A549 (cell line): Measurements from ENCODE around the gene ZBTB46.

Source experiments
- CHD2 ChIP-seq: fragments of 150-350 bp; IDR thresholded peaks from 2 replicates; pipeline ENCODE4 v1.6.1; 2014; ENCODE audit warnings: low read length; ENCODE audit not compliant: partially characterized antibody
- EHMT2 ChIP-seq: fragments of 200-600 bp; sonication (generic); IDR thresholded peaks from 2 replicates; pipeline ENCODE4 v1.6.1; 2016; ENCODE audit warnings: antibody characterized with exemption, low read depth, mild to moderate bottlenecking, moderate library complexity
- EP300 ChIP-seq, 2 experiments: fragments of >200 bp; sonication (Bioruptor Twin); formaldehyde crosslinking; IDR thresholded peaks; 2 replicates in 1 of 2; 3 replicates in 1 of 2; pipeline ENCODE4 v1.6.1; 2016 to 2017
- JUNB ChIP-seq: fragments of >200 bp; sonication (Bioruptor Twin); formaldehyde crosslinking; IDR thresholded peaks from 2 replicates; pipeline ENCODE4 v1.6.1; 2016
- NPAS2 ChIP-seq: fragments of 250-450 bp; sonication (Bioruptor Pico); IDR thresholded peaks from 2 replicates; pipeline ENCODE4 v1.8.0; 2022; ENCODE audit warnings: mild to moderate bottlenecking, moderate library complexity, borderline replicate concordance
- POLR2A ChIP-seq: IDR thresholded peaks from 2 replicates; pipeline ENCODE4 v1.6.1; 2012; ENCODE audit warnings: mild to moderate bottlenecking, low read length
- POLR2AphosphoS2 ChIP-seq: conservative IDR thresholded peaks from 2 replicates; pipeline ENCODE4 v1.6.1; 2012; ENCODE audit warnings: low read length, improper control_type of control experiment, inconsistent platforms
- RAD21 ChIP-seq, 2 experiments: fragments of >200 bp in 1 of 2; sonication (Bioruptor Twin) in 1 of 2; formaldehyde crosslinking in 1 of 2; IDR thresholded peaks in 1 of 2; conservative IDR thresholded peaks in 1 of 2; 2 replicates in 1 of 2; 3 replicates in 1 of 2; pipeline ENCODE4 v1.6.1; 2012 to 2018; ENCODE audit warnings: inconsistent platforms in 1 of 2
- RNF2 ChIP-seq: fragments of 200-600 bp; sonication (generic); IDR thresholded peaks from 2 replicates; pipeline ENCODE4 v1.6.1; 2016; ENCODE audit warnings: low read depth, mild to moderate bottlenecking, antibody characterized with exemption, moderate library complexity, borderline replicate concordance
- SMC3 ChIP-seq: fragments of >200 bp; sonication (Bioruptor Twin); formaldehyde crosslinking; IDR thresholded peaks from 3 replicates; pipeline ENCODE4 v1.6.1; 2018; ENCODE audit warnings: inconsistent platforms
- TF ChIP-seq, protein P1 (sequence below): fragments of >200 bp; sonication (Bioruptor Twin); formaldehyde crosslinking; IDR thresholded peaks from 3 replicates; pipeline ENCODE4 v1.5.1; 2016
- TF ChIP-seq, protein P2 (sequence below): fragments of 150-350 bp; IDR thresholded peaks from 2 replicates; pipeline ENCODE4 v1.6.1; 2014; ENCODE audit warnings: low read depth, mild to moderate bottlenecking, low read length
- TF ChIP-seq, protein P3 (sequence below): fragments of 450-650 bp; IDR thresholded peaks from 2 replicates; pipeline ENCODE4 v1.6.1; 2014; ENCODE audit warnings: antibody characterized with exemption
- TF ChIP-seq, protein P4 (sequence below): fragments of 200-600 bp; sonication (generic); IDR thresholded peaks from 2 replicates; pipeline ENCODE4 v1.6.1; 2016; ENCODE audit warnings: antibody characterized with exemption, mild to moderate bottlenecking, moderate library complexity

DNA sequence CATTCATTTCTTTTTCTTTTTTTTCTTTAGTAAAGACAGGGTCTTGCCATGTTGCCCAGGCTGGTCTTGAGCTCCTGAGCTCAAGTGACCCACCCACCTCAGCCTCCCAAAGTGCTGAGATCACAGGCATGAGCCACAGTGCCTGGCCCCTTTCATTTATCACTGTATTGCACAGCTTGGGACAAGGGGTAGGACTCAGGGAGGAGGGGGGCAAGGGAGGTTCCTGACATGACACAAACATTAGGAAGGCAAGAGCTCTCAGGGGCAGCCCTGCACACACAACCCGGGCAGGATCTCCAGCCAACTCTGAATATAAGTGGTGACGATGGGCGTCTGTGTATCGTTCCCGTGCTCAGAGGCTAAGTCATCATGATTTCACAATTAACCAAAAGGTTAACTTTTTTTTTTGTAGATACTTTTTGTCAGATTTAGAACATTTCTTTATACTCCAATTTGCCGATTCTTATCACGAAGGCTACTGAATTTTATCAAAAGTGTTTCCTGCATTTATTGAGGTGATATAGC is 71.6 kb downstream of the ZBTB46 start:
- TF ChIP-seq RAD21 (conservative IDR thresholded peaks at IDR 0.05 in 1 of 2, IDR thresholded peaks at IDR 0.05 in 1 of 2): no peak
- TF ChIP-seq, protein P1, sequence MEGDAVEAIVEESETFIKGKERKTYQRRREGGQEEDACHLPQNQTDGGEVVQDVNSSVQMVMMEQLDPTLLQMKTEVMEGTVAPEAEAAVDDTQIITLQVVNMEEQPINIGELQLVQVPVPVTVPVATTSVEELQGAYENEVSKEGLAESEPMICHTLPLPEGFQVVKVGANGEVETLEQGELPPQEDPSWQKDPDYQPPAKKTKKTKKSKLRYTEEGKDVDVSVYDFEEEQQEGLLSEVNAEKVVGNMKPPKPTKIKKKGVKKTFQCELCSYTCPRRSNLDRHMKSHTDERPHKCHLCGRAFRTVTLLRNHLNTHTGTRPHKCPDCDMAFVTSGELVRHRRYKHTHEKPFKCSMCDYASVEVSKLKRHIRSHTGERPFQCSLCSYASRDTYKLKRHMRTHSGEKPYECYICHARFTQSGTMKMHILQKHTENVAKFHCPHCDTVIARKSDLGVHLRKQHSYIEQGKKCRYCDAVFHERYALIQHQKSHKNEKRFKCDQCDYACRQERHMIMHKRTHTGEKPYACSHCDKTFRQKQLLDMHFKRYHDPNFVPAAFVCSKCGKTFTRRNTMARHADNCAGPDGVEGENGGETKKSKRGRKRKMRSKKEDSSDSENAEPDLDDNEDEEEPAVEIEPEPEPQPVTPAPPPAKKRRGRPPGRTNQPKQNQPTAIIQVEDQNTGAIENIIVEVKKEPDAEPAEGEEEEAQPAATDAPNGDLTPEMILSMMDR: no peak
- no peak for TF ChIP-seq SMC3
- TF ChIP-seq, protein P2, sequence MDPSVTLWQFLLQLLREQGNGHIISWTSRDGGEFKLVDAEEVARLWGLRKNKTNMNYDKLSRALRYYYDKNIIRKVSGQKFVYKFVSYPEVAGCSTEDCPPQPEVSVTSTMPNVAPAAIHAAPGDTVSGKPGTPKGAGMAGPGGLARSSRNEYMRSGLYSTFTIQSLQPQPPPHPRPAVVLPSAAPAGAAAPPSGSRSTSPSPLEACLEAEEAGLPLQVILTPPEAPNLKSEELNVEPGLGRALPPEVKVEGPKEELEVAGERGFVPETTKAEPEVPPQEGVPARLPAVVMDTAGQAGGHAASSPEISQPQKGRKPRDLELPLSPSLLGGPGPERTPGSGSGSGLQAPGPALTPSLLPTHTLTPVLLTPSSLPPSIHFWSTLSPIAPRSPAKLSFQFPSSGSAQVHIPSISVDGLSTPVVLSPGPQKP: no peak
- no peak for TF ChIP-seq CHD2
- TF ChIP-seq, protein P3, sequence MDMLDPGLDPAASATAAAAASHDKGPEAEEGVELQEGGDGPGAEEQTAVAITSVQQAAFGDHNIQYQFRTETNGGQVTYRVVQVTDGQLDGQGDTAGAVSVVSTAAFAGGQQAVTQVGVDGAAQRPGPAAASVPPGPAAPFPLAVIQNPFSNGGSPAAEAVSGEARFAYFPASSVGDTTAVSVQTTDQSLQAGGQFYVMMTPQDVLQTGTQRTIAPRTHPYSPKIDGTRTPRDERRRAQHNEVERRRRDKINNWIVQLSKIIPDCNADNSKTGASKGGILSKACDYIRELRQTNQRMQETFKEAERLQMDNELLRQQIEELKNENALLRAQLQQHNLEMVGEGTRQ: no peak
- TF ChIP-seq, protein P4, sequence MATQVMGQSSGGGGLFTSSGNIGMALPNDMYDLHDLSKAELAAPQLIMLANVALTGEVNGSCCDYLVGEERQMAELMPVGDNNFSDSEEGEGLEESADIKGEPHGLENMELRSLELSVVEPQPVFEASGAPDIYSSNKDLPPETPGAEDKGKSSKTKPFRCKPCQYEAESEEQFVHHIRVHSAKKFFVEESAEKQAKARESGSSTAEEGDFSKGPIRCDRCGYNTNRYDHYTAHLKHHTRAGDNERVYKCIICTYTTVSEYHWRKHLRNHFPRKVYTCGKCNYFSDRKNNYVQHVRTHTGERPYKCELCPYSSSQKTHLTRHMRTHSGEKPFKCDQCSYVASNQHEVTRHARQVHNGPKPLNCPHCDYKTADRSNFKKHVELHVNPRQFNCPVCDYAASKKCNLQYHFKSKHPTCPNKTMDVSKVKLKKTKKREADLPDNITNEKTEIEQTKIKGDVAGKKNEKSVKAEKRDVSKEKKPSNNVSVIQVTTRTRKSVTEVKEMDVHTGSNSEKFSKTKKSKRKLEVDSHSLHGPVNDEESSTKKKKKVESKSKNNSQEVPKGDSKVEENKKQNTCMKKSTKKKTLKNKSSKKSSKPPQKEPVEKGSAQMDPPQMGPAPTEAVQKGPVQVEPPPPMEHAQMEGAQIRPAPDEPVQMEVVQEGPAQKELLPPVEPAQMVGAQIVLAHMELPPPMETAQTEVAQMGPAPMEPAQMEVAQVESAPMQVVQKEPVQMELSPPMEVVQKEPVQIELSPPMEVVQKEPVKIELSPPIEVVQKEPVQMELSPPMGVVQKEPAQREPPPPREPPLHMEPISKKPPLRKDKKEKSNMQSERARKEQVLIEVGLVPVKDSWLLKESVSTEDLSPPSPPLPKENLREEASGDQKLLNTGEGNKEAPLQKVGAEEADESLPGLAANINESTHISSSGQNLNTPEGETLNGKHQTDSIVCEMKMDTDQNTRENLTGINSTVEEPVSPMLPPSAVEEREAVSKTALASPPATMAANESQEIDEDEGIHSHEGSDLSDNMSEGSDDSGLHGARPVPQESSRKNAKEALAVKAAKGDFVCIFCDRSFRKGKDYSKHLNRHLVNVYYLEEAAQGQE: no peak
- TF ChIP-seq EP300 (IDR thresholded peaks at IDR 0.05): no peak
- no peak for TF ChIP-seq POLR2A
- TF ChIP-seq EHMT2: no peak
- no peak for TF ChIP-seq NPAS2 (CRISPR knock-in tag)
- TF ChIP-seq RNF2: no peak
- no peak for TF ChIP-seq JUNB
- TF ChIP-seq POLR2AphosphoS2: no peak
